Dermis microvascular lymphatic vessel endothelial cell (primary cell): ENCODE results near the gene ADAM29. TPM values are rescaled to one million over a fixed set of nuclear protein-coding genes. Genes with fewer than 3 reads are reported as not detected.
"Not testable (repeated sequence)": the region's sequence is repeated elsewhere in the genome, so short reads cannot be mapped to it uniquely, and the experiment has no call there.

Experiments
- DNase-seq, 2 donors: peaks; one replicate each; pipeline versions ENCODE4 v3.0.0 to v3.0.0-alpha.2; 2010; ENCODE audit warnings: low read depth in 2 of 2
- total RNA-seq: library from RNA; depleted of rRNA; stranded (reverse); fragments of >200 nt; gene quantifications from 2 replicates; pipeline ENCODE4 v1.2.1, GENCODE V29; 2014

The ADAM29 gene
- total RNA-seq, 1 donor from 2014 or later, result not detected

DNA sequence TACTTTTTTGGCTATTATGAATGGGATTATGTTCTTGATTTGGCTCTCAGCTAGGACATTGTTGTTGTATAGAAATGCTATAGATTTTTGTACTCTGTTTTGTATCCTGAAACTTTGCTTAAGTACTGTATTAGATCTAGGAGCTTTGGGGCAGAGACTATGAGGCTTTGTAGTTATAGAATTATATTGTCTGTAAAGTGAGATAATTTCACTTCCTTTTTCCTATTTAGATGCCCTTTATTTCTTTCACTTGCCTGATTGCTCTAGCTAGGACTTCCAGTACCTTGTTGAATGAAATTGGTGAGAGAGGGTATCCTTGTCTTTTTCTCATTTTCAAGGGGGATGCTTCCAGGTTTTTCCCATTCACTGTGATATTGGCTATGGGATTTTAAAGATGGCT, 28.1 kb downstream of the ADAM29 start:
- no peak for DNase-seq

DNA sequence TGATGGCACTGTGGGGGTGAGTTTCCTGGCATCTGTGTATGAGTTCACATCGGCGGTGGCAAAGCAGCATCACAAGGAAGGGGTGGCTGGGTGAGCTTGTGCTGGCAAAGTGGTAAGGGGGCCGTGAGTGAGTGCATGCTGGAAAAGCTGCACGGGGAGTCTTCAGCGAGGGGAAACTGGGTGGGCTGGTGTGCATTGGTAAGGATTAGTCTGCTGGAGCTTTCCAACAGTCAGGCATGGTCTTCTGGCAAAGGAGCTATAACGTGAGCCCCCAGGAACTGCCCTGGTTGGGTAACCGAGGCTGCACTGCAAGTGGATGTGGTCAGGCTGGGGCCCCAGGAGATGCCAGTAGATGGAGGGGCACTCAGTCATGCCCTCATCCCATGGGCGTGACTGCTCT, 30.7 kb downstream of the ADAM29 start:
- no peak for DNase-seq

DNA sequence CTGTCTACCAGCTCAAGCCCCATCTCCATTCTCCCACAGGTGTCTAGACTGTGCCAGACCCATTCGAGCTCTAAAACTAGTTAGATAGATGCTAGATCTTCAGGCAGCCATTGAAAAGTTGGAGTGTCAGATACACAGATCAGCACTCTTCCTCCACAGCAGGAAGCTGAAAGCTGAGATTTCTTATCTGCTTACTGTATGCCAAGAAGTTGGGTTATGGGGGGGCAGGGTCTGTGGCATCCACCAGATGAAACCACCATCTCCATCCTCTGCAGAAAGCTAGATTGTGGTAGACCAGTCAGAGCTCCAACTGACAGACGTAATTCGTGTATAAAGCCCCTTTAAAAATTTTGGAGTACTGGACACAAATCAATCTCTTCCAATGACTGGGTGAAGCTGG, 54.8 kb downstream of the ADAM29 start:
- no peak for DNase-seq

DNA sequence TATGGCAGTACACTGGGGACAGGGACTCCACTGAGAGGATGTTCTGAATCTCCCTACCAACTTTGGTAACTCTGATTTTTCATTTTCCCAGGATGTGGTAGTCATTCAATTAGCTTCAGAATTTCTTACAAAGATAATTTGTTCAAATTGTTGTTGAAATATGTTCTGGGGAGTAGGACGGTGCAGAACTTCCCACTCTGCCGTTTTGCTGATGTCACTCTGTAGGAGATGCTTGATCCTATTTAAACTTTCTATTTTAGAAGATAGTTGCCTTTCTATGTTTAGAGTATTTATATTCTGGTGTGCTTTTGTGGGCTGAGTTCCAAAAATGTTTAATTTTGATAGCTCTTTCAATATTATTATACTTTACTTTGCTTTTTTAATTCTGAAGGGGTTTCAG, 55.2 kb downstream of the ADAM29 start:
- DNase-seq, result no peak

GRCh38 chr4:174983128-174983750, 65.1 kb downstream of the ADAM29 start:
- no peak for DNase-seq

DNA sequence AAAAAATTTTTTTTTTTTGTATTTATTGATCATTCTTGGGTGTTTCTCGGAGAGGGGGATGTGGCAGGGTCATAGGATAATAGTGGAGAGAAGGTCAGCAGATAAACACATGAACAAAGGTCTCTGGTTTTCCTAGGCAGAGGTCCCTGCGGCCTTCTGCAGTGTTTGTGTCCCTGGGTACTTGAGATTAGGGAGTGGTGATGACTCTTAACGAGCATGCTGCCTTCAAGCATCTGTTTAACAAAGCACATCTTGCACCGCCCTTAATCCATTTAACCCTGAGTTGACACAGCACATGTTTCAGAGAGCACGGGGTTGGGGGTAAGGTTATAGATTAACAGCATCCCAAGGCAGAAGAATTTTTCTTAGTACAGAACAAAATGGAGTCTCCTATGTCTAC, 65.7 kb downstream of the ADAM29 start:
- DNase-seq, result not testable (repeated sequence)

- DNase-seq, result no peak
Measured at GRCh38 chr4:174989791-174990190, 71.6 kb downstream of the ADAM29 start.

- DNase-seq, result no peak
Measured at GRCh38 chr4:174993916-174994315, 75.8 kb downstream of the ADAM29 start.

DNA sequence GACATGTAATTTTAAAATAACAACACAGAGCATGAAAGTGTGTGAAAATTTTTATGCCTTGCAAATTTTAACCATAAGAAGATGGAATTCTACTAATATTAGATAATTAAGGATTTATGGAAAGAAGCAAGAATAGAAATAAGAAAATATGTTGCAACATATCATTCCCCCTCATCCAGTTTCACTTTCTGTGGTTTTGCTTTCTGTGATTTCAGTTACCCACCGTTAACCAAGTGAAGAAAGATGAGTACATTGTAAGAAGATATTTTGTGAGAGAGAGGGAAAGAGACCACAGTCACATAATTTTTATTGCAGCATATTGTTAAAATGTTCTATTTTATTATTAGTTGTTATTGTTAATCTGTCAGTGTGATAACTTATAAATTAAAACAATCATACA, 77.9 kb downstream of the ADAM29 start:
- DNase-seq, result no peak

DNA sequence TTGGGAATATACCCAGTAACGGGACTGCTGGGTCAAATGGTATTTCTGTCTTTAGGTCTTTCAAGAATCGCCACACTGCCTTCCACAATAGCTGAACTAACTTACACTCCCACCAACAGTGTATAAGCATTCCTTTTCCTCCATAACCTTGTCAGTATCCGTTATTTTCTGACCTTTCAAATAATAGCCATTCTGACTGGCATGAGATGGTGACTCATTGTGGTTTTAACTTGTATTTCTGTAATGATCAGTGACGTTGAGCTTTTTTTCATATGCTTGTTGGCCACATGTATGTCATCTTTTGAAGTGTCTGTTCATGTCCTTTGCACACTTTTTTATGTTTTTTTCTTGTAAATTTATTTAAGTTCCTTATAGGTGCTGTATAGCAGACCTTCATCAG, 81.2 kb downstream of the ADAM29 start:
- no peak for DNase-seq

DNA sequence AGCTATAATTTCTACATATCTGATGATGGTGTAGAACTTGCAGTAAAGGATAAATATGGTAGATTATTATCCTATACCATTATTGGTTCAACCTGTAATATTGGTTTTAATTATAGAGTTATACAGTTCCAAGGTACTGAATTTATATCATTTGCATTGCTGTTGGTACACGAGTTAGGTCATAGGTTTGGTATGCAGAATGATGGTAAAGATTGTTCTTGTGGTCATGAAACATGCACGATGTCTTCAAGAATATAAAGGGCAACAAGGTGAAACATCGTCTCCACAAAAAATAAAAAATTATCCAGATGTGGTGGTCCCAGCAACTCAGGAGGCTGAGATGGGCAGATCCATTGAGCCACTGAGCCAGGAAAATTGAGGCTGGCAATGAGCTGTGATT, 99.6 kb downstream of the ADAM29 start:
- DNase-seq, result no peak

DNA sequence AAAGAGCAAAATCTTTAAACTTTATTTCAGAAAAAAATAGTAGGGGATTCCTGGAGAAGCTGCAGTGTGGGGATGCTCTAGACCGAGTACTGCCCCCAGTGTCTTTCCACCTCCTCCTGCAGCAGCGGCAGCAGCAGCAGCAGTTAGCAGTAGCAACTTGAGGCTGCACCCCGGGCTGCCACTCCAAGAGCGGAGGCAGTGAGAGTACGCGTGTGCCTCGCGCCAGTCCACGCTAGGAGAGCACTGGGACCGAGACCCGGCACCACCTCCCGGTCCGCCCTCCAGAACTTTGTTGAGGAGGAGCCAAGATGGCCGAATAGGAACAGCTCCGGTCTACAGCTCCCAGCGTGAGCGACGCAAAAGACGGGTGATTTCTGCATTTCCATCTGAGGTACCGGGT, 101.3 kb downstream of the ADAM29 start:
- DNase-seq, result not testable (repeated sequence)

Other genes with a start within 250 kb of the ADAM29 start
- not detected in 2 replicates for gene GLRA3, start 89.1 kb upstream of the ADAM29 start, total RNA-seq